ENCODE data around the gene ZNF148.

The ZNF148 gene

GRCh38 chr3:125187599-125187910, 187.6 kb downstream of the ZNF148 start:
- Histone ChIP-seq H3K9ac (no peak overlapping the region), H3K4me3 (IDR thresholded peaks at IDR 0.05; ENCODE audit: insufficient read depth, low read depth, low read length) (no peak overlapping the region), H3K36me3 (ENCODE audit: insufficient read depth) (no peaks in the 10 kb centered on the region), H4K20me1 (ENCODE audit: insufficient read depth) (no peaks in the 10 kb centered on the region), H2AFZ (ENCODE audit: low read depth) (no peak overlapping the region), H3K4me1 (ENCODE audit: low read depth, poor library complexity, severe bottlenecking) (no peaks in the 10 kb centered on the region), H3K79me2 (ENCODE audit: insufficient read depth, low read depth) (no peaks in the 10 kb centered on the region), H3K27me3 (ENCODE audit: insufficient read depth, low read depth) (no peaks in the 10 kb centered on the region), H3K4me2 (no peak overlapping the region), H3K27ac (no peak overlapping the region)
- TF ChIP-seq, protein P1, sequence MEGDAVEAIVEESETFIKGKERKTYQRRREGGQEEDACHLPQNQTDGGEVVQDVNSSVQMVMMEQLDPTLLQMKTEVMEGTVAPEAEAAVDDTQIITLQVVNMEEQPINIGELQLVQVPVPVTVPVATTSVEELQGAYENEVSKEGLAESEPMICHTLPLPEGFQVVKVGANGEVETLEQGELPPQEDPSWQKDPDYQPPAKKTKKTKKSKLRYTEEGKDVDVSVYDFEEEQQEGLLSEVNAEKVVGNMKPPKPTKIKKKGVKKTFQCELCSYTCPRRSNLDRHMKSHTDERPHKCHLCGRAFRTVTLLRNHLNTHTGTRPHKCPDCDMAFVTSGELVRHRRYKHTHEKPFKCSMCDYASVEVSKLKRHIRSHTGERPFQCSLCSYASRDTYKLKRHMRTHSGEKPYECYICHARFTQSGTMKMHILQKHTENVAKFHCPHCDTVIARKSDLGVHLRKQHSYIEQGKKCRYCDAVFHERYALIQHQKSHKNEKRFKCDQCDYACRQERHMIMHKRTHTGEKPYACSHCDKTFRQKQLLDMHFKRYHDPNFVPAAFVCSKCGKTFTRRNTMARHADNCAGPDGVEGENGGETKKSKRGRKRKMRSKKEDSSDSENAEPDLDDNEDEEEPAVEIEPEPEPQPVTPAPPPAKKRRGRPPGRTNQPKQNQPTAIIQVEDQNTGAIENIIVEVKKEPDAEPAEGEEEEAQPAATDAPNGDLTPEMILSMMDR (conservative IDR thresholded peaks at IDR 0.05; ENCODE audit: low read depth, low read length): no peak

GRCh38 chr3:125186800-125187598, 188.1 kb downstream of the ZNF148 start:
- Histone ChIP-seq H3K27ac (no peak overlapping the region), H3K27me3 (ENCODE audit: insufficient read depth, low read depth) (no peaks in the 10 kb centered on the region), H3K79me2 (ENCODE audit: insufficient read depth, low read depth) (no peaks in the 10 kb centered on the region), H3K9ac (no peak overlapping the region), H4K20me1 (ENCODE audit: insufficient read depth) (no peaks in the 10 kb centered on the region), H3K4me2 (no peak overlapping the region), H3K4me3 (IDR thresholded peaks at IDR 0.05; ENCODE audit: insufficient read depth, low read depth, low read length) (no peak overlapping the region), H3K4me1 (ENCODE audit: low read depth, poor library complexity, severe bottlenecking) (no peaks in the 10 kb centered on the region), H3K36me3 (ENCODE audit: insufficient read depth) (no peaks in the 10 kb centered on the region), H2AFZ (ENCODE audit: low read depth) (no peak overlapping the region)
- TF ChIP-seq, protein P1 (conservative IDR thresholded peaks at IDR 0.05; ENCODE audit: low read depth, low read length): no peak

DNA sequence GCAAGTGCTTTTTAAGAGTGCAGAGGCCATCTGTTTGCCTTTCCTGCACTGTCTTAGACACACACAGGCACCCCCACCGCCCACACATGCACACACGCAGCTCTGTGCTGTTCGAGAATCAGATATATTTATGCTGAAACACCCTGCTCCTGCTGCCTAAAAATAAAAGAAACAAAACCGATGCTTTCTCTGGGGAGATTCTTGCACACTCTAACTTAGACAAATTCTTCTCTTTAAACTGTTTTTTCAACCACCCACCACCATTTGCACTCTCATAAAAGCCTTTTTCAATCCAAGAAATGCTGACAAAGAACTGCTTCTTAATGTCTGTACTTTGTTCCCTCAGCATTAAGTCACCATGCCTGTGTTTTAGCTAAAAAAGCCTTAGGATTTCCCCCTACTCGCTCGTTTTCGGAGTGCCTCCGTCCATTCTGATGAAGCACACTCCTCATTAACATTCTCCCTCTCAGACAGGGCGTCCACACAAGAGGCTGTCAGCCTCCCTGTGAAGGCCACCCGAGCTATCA, 188.8 kb downstream of the ZNF148 start:
- Histone ChIP-seq H3K4me2 (no peak overlapping the region), H3K4me1 (ENCODE audit: low read depth, poor library complexity, severe bottlenecking) (no peaks in the 10 kb centered on the region), H3K27me3 (ENCODE audit: insufficient read depth, low read depth) (no peaks in the 10 kb centered on the region), H3K9ac (no peak overlapping the region), H3K36me3 (ENCODE audit: insufficient read depth) (no peaks in the 10 kb centered on the region), H3K27ac (no peak overlapping the region), H4K20me1 (ENCODE audit: insufficient read depth) (no peaks in the 10 kb centered on the region), H2AFZ (ENCODE audit: low read depth) (no peak overlapping the region), H3K4me3 (IDR thresholded peaks at IDR 0.05; ENCODE audit: insufficient read depth, low read depth, low read length) (no peak overlapping the region), H3K79me2 (ENCODE audit: insufficient read depth, low read depth) (no peaks in the 10 kb centered on the region)
- TF ChIP-seq, protein P1 (conservative IDR thresholded peaks at IDR 0.05; ENCODE audit: low read depth, low read length): no peak

DNA sequence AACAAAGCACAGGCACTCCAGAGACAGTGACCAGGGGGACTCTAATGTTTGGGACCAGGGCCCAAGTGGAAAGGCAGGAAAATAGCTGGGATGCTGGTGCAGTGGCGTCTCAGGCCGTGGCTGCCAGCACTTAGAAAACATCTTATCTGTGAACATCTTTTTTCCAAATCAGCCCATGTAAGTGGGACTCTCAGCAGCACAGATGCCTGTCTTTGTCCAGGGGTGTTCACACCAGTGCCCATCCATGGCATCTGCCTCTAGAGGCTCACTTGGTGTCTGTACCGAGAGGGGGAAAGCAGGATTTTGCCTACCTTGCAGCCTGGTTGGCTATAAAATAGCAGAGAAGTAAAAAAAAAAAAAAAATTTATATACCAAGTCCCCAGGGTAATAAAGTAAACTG, 189.3 kb downstream of the ZNF148 start:
- H4K20me1 ChIP-seq (ENCODE audit: insufficient read depth): no peaks in the 10 kb centered on the region
- H3K4me3 ChIP-seq (IDR thresholded peaks at IDR 0.05; ENCODE audit: insufficient read depth, low read depth, low read length): no peak overlapping the region
- H3K36me3 ChIP-seq (ENCODE audit: insufficient read depth): no peaks in the 10 kb centered on the region
- no peak overlapping the region for H3K4me2 ChIP-seq
- H3K79me2 ChIP-seq (ENCODE audit: insufficient read depth, low read depth): no peaks in the 10 kb centered on the region
- H3K4me1 ChIP-seq (ENCODE audit: low read depth, poor library complexity, severe bottlenecking): no peaks in the 10 kb centered on the region
- no peak overlapping the region for H2AFZ ChIP-seq (ENCODE audit: low read depth)
- no peak overlapping the region for H3K27ac ChIP-seq
- H3K27me3 ChIP-seq (ENCODE audit: insufficient read depth, low read depth): no peaks in the 10 kb centered on the region
- TF ChIP-seq, protein P1 (conservative IDR thresholded peaks at IDR 0.05; ENCODE audit: low read depth, low read length): no peak
- no peak overlapping the region for H3K9ac ChIP-seq

Data from KMS-11 (cell line).